Caco-2 (cell line): ENCODE data around the gene HOGA1. TPM values are rescaled to one million over a fixed set of nuclear protein-coding genes. Genes with fewer than 3 reads are reported as not detected.
"Not testable (repeated sequence)": the region's sequence is repeated elsewhere in the genome, so short reads cannot be mapped to it uniquely, and the experiment has no call there.

Experiments
- BruUV-seq: library from RNA; stranded (reverse); fragments of 400-500 nt; replicated peaks from 2 replicates; lab custom pipeline; 2021; lab: Mats Ljungman, UMichigan
- CTCF ChIA-PET: fragments of 300-600 bp; sonication (Branson Sonifier 250); formaldehyde crosslinking; loops from one replicate; lab custom pipeline; 2022; ENCODE audit warnings: antibody characterized with exemption; lab: Charles Lee
- POLR2A ChIA-PET: fragments of 300-600 bp; sonication (Branson Sonifier 250); formaldehyde crosslinking; loops from one replicate; lab custom pipeline; 2022; ENCODE audit warnings: antibody characterized with exemption; lab: Charles Lee
- DNase-seq, 2 experiments: peaks; one replicate each; pipeline versions ENCODE4 v3.0.0 to v3.0.0-alpha.2; 2020 to 2022
- H3K27me3 ChIP-seq: replicated peaks from 2 replicates; pipeline ENCODE4 v1.6.0; 2011; ENCODE audit warnings: low read length; ENCODE audit not compliant: control insufficient read depth, insufficient read depth
- H3K36me3 ChIP-seq: 2 replicates; pipeline ENCODE4 v1.5.1; 2011; ENCODE audit warnings: low read length; ENCODE audit not compliant: control insufficient read depth, insufficient read depth
- H3K4me1 ChIP-seq: fragments of 250-450 bp; sonication (Bioruptor Pico); 2 replicates; pipeline ENCODE4 v1.5.1; 2020; ENCODE audit warnings: mild to moderate bottlenecking
- H3K4me3 ChIP-seq: 2 replicates; pipeline ENCODE4 v1.5.1; 2011; ENCODE audit warnings: low read depth, mild to moderate bottlenecking, control low read depth, low read length
- H3K9me3 ChIP-seq: fragments of 250-450 bp; sonication (Bioruptor Pico); 2 replicates; pipeline ENCODE4 v1.5.1; 2020; ENCODE audit warnings: mild to moderate bottlenecking, moderate library complexity
- H3K27ac Mint-ChIP-seq: one replicate; pipeline ENCODE4 v1.8.0; 2022; ENCODE audit warnings: mixed read lengths; ENCODE audit not compliant: unreplicated experiment
- H3K27me3 Mint-ChIP-seq: one replicate; pipeline ENCODE4 v1.8.0; 2022; ENCODE audit warnings: mixed read lengths; ENCODE audit not compliant: insufficient read depth, unreplicated experiment
- H3K36me3 Mint-ChIP-seq: one replicate; pipeline ENCODE4 v1.8.0; 2022; ENCODE audit warnings: mild to moderate bottlenecking, mixed read lengths; ENCODE audit not compliant: insufficient read depth, unreplicated experiment
- H3K4me1 Mint-ChIP-seq: one replicate; pipeline ENCODE4 v1.8.0; 2022; ENCODE audit warnings: low read depth, mixed read lengths; ENCODE audit not compliant: unreplicated experiment
- H3K4me3 Mint-ChIP-seq: one replicate; pipeline ENCODE4 v1.8.0; 2022; ENCODE audit warnings: mild to moderate bottlenecking, moderate library complexity, mixed read lengths; ENCODE audit not compliant: unreplicated experiment
- H3K9me3 Mint-ChIP-seq: one replicate; pipeline ENCODE4 v1.8.0; 2022; ENCODE audit warnings: mixed read lengths; ENCODE audit not compliant: unreplicated experiment
- intact Hi-C: fragments of 100-400 bp; cut with micrococcal nuclease; formaldehyde crosslinking; loops from one replicate; pipeline ENCODE4 v1.10.0; 2022; ENCODE audit not compliant: unreplicated experiment
- total RNA-seq: library from RNA; stranded (reverse); gene quantifications from 2 replicates; pipeline ENCODE4 v1.2.3, GENCODE V29; 2022
- TF ChIP-seq, protein P1 (sequence below), 2 experiments: fragments of 200-600 bp in 1 of 2; IDR thresholded peaks; 1 replicate in 1 of 2; 2 replicates in 1 of 2; pipeline versions ENCODE4 v1.5.1 to v1.8.0; 2011 to 2022; ENCODE audit warnings: antibody characterized with exemption in 1 of 2, control low read depth in 1 of 2, inconsistent platforms in 1 of 2, low read depth in 1 of 2, low read length in 1 of 2, mild to moderate bottlenecking in 1 of 2, moderate library complexity in 1 of 2; ENCODE audit not compliant: insufficient read depth in 1 of 2, severe bottlenecking in 1 of 2, unreplicated experiment in 1 of 2

The HOGA1 gene
- total RNA-seq, 1 experiment from 2014 or later: 0.50 TPM

DNA sequence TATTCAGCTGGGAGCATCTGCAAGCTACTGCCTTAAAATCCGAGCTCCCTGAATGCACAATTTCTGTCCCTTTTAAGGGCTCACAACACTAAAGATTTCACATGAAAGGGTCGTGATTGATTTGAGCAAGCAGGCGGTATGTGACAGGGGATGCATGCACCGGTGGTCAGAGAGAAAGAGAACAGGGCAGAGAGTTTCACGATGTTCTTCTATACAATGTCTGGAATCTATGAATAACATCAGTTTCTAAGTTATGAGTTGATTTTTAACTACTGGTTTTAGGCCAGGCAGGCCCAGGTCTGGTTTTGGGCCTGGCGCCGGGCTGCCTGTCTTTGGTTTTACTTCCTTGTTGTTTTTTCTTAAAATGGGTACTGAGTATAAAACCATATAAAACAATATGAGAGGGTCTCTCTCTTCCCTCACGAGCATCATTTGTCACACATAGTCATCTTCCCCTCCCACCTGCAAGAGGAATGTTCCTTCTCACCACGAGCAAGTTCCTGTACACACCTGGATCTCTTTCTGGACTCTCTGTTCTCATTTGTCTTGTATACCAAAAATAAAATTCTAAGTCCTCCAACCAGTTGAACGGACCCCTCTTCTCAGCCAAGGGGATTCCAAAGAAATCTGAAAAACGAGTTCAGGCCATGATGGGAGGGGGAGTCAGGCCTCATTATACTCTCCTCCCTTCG lies 22.7 kb upstream of the HOGA1 start:
- CTCF ChIA-PET, H3K36me3 ChIP-seq, BruUV-seq, POLR2A ChIA-PET, H3K27ac Mint-ChIP-seq, intact Hi-C loops, H3K4me3 ChIP-seq, H3K27me3 Mint-ChIP-seq, H3K9me3 ChIP-seq, H3K27me3 ChIP-seq, H3K4me3 Mint-ChIP-seq, H3K4me1 ChIP-seq, H3K36me3 Mint-ChIP-seq, DNase-seq: not testable (repeated sequence)
- peaks cover 16% of the 10 kb centered on the region for H3K4me1 Mint-ChIP-seq
- H3K9me3 Mint-ChIP-seq: peaks cover 20% of the 10 kb centered on the region

DNA sequence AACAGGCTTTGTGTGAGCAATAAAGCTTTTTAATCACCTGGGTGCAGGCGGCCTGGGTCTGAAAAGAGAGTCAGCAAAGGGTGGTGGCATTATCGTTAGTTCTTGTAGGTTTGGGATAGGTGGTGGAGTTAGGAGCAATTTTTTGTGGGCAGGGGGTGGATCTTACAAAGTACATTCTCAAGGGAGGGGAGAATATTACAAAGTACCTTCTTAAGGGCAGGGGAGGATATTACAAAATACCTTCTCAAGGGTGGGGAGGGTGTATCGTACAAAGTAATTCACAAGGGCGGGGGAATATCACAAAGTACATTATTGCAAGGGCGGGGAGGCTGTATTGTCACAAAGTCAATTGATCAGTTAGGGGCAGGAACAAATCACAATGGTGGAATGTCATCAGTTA lies 21.9 kb upstream of the HOGA1 start:
- H3K27ac Mint-ChIP-seq, BruUV-seq, H3K27me3 Mint-ChIP-seq, H3K36me3 ChIP-seq, CTCF ChIA-PET, H3K9me3 ChIP-seq, H3K4me1 ChIP-seq, POLR2A ChIA-PET, DNase-seq, H3K4me3 Mint-ChIP-seq, H3K36me3 Mint-ChIP-seq, H3K4me3 ChIP-seq, H3K27me3 ChIP-seq, intact Hi-C loops: not testable (repeated sequence)
- peaks cover 20% of the 10 kb centered on the region for H3K9me3 Mint-ChIP-seq
- H3K4me1 Mint-ChIP-seq: peaks cover 16% of the 10 kb centered on the region

GRCh38 chr10:97563337-97563736 lies 20.9 kb upstream of the HOGA1 start:
- DNase-seq: no peak
- Histone ChIP-seq H3K36me3 (no peaks in the 10 kb centered on the region), H3K4me1 (peaks cover 7% of the 10 kb centered on the region; the same call in 1 of the 2 replicates), H3K9me3 (peaks cover 5% of the 10 kb centered on the region; the same call in 1 of the 2 replicates), H3K27me3 (no peaks in the 10 kb centered on the region), H3K4me3 (no peak overlapping the region)
- no peak overlapping the region for H3K4me3 Mint-ChIP-seq
- no peaks in the 10 kb centered on the region for H3K36me3 Mint-ChIP-seq
- H3K9me3 Mint-ChIP-seq: peaks cover 20% of the 10 kb centered on the region
- H3K27me3 Mint-ChIP-seq: no peaks in the 10 kb centered on the region
- intact Hi-C loops: no loop called here
- BruUV-seq: no TSS peak
- ChIA-PET POLR2A (no interaction called here), CTCF (no interaction called here)
- peaks cover 16% of the 10 kb centered on the region for H3K4me1 Mint-ChIP-seq
- no peak overlapping the region for H3K27ac Mint-ChIP-seq
- TF ChIP-seq, protein P1, sequence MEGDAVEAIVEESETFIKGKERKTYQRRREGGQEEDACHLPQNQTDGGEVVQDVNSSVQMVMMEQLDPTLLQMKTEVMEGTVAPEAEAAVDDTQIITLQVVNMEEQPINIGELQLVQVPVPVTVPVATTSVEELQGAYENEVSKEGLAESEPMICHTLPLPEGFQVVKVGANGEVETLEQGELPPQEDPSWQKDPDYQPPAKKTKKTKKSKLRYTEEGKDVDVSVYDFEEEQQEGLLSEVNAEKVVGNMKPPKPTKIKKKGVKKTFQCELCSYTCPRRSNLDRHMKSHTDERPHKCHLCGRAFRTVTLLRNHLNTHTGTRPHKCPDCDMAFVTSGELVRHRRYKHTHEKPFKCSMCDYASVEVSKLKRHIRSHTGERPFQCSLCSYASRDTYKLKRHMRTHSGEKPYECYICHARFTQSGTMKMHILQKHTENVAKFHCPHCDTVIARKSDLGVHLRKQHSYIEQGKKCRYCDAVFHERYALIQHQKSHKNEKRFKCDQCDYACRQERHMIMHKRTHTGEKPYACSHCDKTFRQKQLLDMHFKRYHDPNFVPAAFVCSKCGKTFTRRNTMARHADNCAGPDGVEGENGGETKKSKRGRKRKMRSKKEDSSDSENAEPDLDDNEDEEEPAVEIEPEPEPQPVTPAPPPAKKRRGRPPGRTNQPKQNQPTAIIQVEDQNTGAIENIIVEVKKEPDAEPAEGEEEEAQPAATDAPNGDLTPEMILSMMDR (IDR thresholded peaks at IDR 0.05; ENCODE audit: insufficient read depth in 1 of 2, low read depth in 1 of 2, low read length in 1 of 2, severe bottlenecking in 1 of 2, unreplicated experiment in 1 of 2): no peak

DNA sequence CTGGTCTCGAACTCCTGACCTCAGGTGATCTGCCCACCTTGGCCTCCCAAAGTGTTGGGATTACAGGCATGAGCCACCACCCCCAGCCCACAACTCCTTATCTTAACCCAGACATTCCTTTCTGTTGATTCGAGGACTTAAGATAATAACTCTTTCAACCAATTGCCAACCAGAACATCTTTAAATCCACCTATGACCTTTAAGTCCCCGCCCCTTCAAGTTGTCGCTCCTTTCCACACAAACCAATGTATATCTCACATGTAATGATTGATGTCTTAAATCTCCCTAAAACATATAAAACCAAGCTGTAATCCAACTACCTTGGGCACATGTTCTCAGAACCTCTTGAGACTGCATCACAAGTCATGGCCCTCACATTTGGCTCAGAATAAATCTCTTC lies 19.4 kb upstream of the HOGA1 start:
- CTCF ChIA-PET: no interaction called here
- Mint-ChIP-seq H3K36me3 (no peaks in the 10 kb centered on the region), H3K9me3 (peaks cover 20% of the 10 kb centered on the region), H3K27me3 (no peaks in the 10 kb centered on the region), H3K4me1 (peaks cover 16% of the 10 kb centered on the region), H3K4me3 (no peak overlapping the region), H3K27ac (no peak overlapping the region)
- Histone ChIP-seq H3K9me3 (peaks cover 5% of the 10 kb centered on the region; the same call in 1 of the 2 replicates), H3K4me1 (peaks cover 7% of the 10 kb centered on the region; the same call in 1 of the 2 replicates), H3K36me3 (no peaks in the 10 kb centered on the region), H3K4me3 (no peak overlapping the region), H3K27me3 (no peaks in the 10 kb centered on the region)
- intact Hi-C loops: no loop called here
- no TSS peak for BruUV-seq
- DNase-seq: no peak
- TF ChIP-seq, protein P1 (IDR thresholded peaks at IDR 0.05; ENCODE audit: insufficient read depth in 1 of 2, low read depth in 1 of 2, low read length in 1 of 2, severe bottlenecking in 1 of 2, unreplicated experiment in 1 of 2): no peak
- POLR2A ChIA-PET: no interaction called here
